Cardiac muscle cell (in vitro differentiated cells and primary cell): ENCODE measurements around the gene MAN1A1. TPM values are rescaled to one million over a fixed set of nuclear protein-coding genes. Genes with fewer than 3 reads are reported as not detected.

Experiments
- DNase-seq, 2 donors: peaks; one replicate each; pipeline versions ENCODE4 v3.0.0 to v3.0.0-alpha.2; 2010 to 2017; ENCODE audit warnings: low read depth in 1 of 2, low spot score in 1 of 2
- H3K27ac ChIP-seq: fragments of 200-600 bp; sonication (generic); 2 replicates; pipeline ENCODE4 v1.5.1; 2016
- H3K27me3 ChIP-seq: fragments of 200-600 bp; sonication (generic); 2 replicates; pipeline ENCODE4 v1.6.0; 2016; ENCODE audit warnings: control low read depth
- H3K36me3 ChIP-seq: fragments of 200-600 bp; sonication (generic); 2 replicates; pipeline ENCODE4 v1.5.1; 2016; ENCODE audit warnings: control low read depth
- H3K4me1 ChIP-seq: fragments of 200-600 bp; sonication (generic); 2 replicates; pipeline ENCODE4 v1.8.1; 2017; ENCODE audit warnings: low read depth, mild to moderate bottlenecking, mixed run types
- H3K4me3 ChIP-seq: fragments of 200-600 bp; sonication (generic); 2 replicates; pipeline ENCODE4 v1.5.1; 2016; ENCODE audit warnings: mild to moderate bottlenecking
- H3K9me3 ChIP-seq: fragments of 200-600 bp; sonication (generic); 2 replicates; pipeline ENCODE4 v1.5.1; 2017; ENCODE audit warnings: low read depth, mild to moderate bottlenecking, control low read depth
- CTCF ChIP-seq: IDR thresholded peaks from 2 replicates; pipeline ENCODE4 v1.5.1; 2012; ENCODE audit warnings: low read depth, mild to moderate bottlenecking, low read length
- polyA plus RNA-seq: library from polyadenylated mRNA; unstranded; fragments of >200 nt; fragmentation: Nextera tagmentation; extraction: Ambion mirVana; gene quantifications from 2 replicates; pipeline ENCODE4 v1.2.1, GENCODE V29; 2016
- total RNA-seq: library from RNA; depleted of rRNA; stranded (reverse); fragments of >200 nt; gene quantifications from 2 replicates; pipeline ENCODE4 v1.2.3, GENCODE V29; 2016

Gene MAN1A1
- total and polyA plus RNA-seq, 2 experiments from 2014 or later: 19.2 to 34.8 TPM

GRCh38 chr6:119174879-119175817, 174.4 kb downstream of the MAN1A1 start:
- Histone ChIP-seq H3K4me1 (peaks cover 46% of the 10 kb centered on the region), H3K27ac (peak overlapping the region; percentile 53), H3K4me3 (no peak overlapping the region), H3K27me3 (no peaks in the 10 kb centered on the region), H3K36me3 (peaks cover 4% of the 10 kb centered on the region), H3K9me3 (no peaks in the 10 kb centered on the region)
- DNase-seq: peak in 1 of 2 donors; percentile 42
- TF ChIP-seq CTCF: no peak

- Histone ChIP-seq H3K27me3 (no peaks in the 10 kb centered on the region), H3K4me1 (peaks cover 49% of the 10 kb centered on the region), H3K4me3 (no peak overlapping the region), H3K36me3 (no peaks in the 10 kb centered on the region), H3K27ac (peak overlapping the region; percentile 53), H3K9me3 (no peaks in the 10 kb centered on the region)
- no peak for TF ChIP-seq CTCF
- no peak for DNase-seq
Measured at GRCh38 chr6:119174085-119174445, 175.5 kb downstream of the MAN1A1 start.

GRCh38 chr6:119173249-119174084, 176.1 kb downstream of the MAN1A1 start:
- Histone ChIP-seq H3K4me3 (no peak overlapping the region), H3K27ac (peak overlapping the region; percentile 53), H3K9me3 (no peaks in the 10 kb centered on the region), H3K4me1 (peaks cover 49% of the 10 kb centered on the region), H3K27me3 (no peaks in the 10 kb centered on the region), H3K36me3 (no peaks in the 10 kb centered on the region)
- DNase-seq: peak in 1 of 2 donors; percentile 28
- no peak for TF ChIP-seq CTCF

- peaks cover 49% of the 10 kb centered on the region for H3K4me1 ChIP-seq
- no peaks in the 10 kb centered on the region for H3K27me3 ChIP-seq
- H3K9me3 ChIP-seq: no peaks in the 10 kb centered on the region
- H3K4me3 ChIP-seq: no peak overlapping the region
- H3K36me3 ChIP-seq: no peaks in the 10 kb centered on the region
- H3K27ac ChIP-seq: no peak overlapping the region
- no peak for TF ChIP-seq CTCF
- DNase-seq: no peak
Measured at GRCh38 chr6:119172824-119173223, 176.7 kb downstream of the MAN1A1 start.

- peak overlapping the region; percentile 41 for H3K27ac ChIP-seq
- TF ChIP-seq CTCF: no peak
- no peaks in the 10 kb centered on the region for H3K27me3 ChIP-seq
Measured at GRCh38 chr6:119171864-119172588, 177.5 kb downstream of the MAN1A1 start.

More at GRCh38 chr6:119171864-119172588, 177.5 kb downstream of the MAN1A1 start:
- Histone ChIP-seq H3K9me3 (no peaks in the 10 kb centered on the region), H3K4me3 (no peak overlapping the region), H3K36me3 (no peaks in the 10 kb centered on the region), H3K4me1 (peaks cover 49% of the 10 kb centered on the region)
- DNase-seq: no peak
